Endothelial cell of umbilical vein (primary cell): ENCODE measurements around the gene TBC1D8. TPM values are rescaled to one million over a fixed set of nuclear protein-coding genes. Genes with fewer than 3 reads are reported as not detected.

Experiments used
- BruUV-seq: library from RNA; stranded (reverse); fragments of 400-500 nt; replicated peaks from 2 replicates; lab custom pipeline; 2021; lab: Mats Ljungman, UMichigan
- CTCF ChIA-PET: fragments of 300-600, 350-600 bp; sonication (Branson Sonifier 250); formaldehyde crosslinking; loops from one replicate; lab custom pipeline; 2021; ENCODE audit warnings: antibody characterized with exemption, inconsistent platforms; lab: Charles Lee
- POLR2A ChIA-PET: fragments of 300-600, 350-600 bp; sonication (Branson Sonifier 250); formaldehyde crosslinking; loops from one replicate; lab custom pipeline; 2021; ENCODE audit warnings: antibody characterized with exemption, inconsistent platforms; lab: Charles Lee
- DNase-seq: peaks from one replicate; pipeline ENCODE4 v3.0.0-alpha.2; 2011; ENCODE audit warnings: low read depth, low spot score
- FAIRE-seq: peaks from 2 replicates; lab custom pipeline; 2011; peaks lifted over from hg19 to GRCh38; lab: Jason Lieb, UNC
- H2AFZ ChIP-seq: 2 replicates; pipeline ENCODE4 v1.6.0; 2012; ENCODE audit warnings: low read depth, low read length, control low read depth, inconsistent platforms
- H3K27ac ChIP-seq: 2 replicates; pipeline ENCODE4 v1.5.1; 2011; ENCODE audit warnings: low read depth, mild to moderate bottlenecking, control low read depth, low read length, moderate library complexity; ENCODE audit not compliant: insufficient read depth
- H3K27me3 ChIP-seq, 2 experiments: 2 replicates each; pipeline versions ENCODE4 v1.6.0 to v1.6.1; 2011; ENCODE audit warnings: low read length in 2 of 2, mixed read lengths in 1 of 2; ENCODE audit not compliant: control insufficient read depth in 2 of 2, insufficient read depth in 2 of 2
- H3K36me3 ChIP-seq, 2 experiments: 2 replicates in 1 of 2; 3 replicates in 1 of 2; pipeline ENCODE4 v1.5.1; 2011; ENCODE audit warnings: low read length in 2 of 2, mild to moderate bottlenecking in 1 of 2, moderate library complexity in 1 of 2; ENCODE audit not compliant: control insufficient read depth in 2 of 2, insufficient read depth in 2 of 2; ENCODE audit errors: extremely low read depth in 1 of 2
- H3K4me1 ChIP-seq: 3 replicates; pipeline ENCODE4 v1.5.1; 2011; ENCODE audit warnings: mild to moderate bottlenecking, low read length; ENCODE audit not compliant: control insufficient read depth, insufficient read depth; ENCODE audit errors: extremely low read depth
- H3K4me2 ChIP-seq: 2 replicates; pipeline ENCODE4 v1.6.1; 2011; ENCODE audit warnings: low read length, control low read depth, mixed read lengths; ENCODE audit not compliant: insufficient read depth
- H3K4me3 ChIP-seq, 3 experiments: fragments of 200-600 bp in 1 of 3; sonication (generic), shearing (Covaris generic) in 1 of 3; replicated peaks in 1 of 3; 2 replicates each; pipeline ENCODE4 v1.5.1; 2011 to 2016; ENCODE audit warnings: control low read depth in 3 of 3, low read length in 3 of 3, mild to moderate bottlenecking in 2 of 3, inconsistent platforms in 1 of 3, low read depth in 1 of 3, moderate library complexity in 1 of 3; ENCODE audit not compliant: insufficient read depth in 1 of 3
- H3K79me2 ChIP-seq: 2 replicates; pipeline ENCODE4 v1.6.0; 2012; ENCODE audit warnings: low read length, inconsistent platforms; ENCODE audit not compliant: control insufficient read depth, insufficient read depth
- H3K9ac ChIP-seq: replicated peaks from 2 replicates; pipeline ENCODE3; 2011; ENCODE audit warnings: low read length, control low read depth; ENCODE audit not compliant: insufficient read depth; ENCODE audit errors: extremely low read depth
- H3K9me1 ChIP-seq: replicated peaks from 3 replicates; pipeline ENCODE4 v1.6.0; 2011; ENCODE audit warnings: mild to moderate bottlenecking, low read length; ENCODE audit not compliant: control insufficient read depth, insufficient read depth; ENCODE audit errors: extremely low read depth
- H3K9me3 ChIP-seq: replicated peaks from 2 replicates; pipeline ENCODE4 v1.5.1; 2012; ENCODE audit warnings: low read length, inconsistent platforms; ENCODE audit not compliant: control insufficient read depth, insufficient read depth
- H4K20me1 ChIP-seq: replicated peaks from 2 replicates; pipeline ENCODE3; 2011; ENCODE audit warnings: mild to moderate bottlenecking, low read length; ENCODE audit not compliant: control insufficient read depth, insufficient read depth; ENCODE audit errors: extremely low read depth
- CTCF ChIP-seq, 2 donors: IDR thresholded peaks; 1 replicate in 1 of 2; 2 replicates in 1 of 2; pipeline ENCODE4 v1.5.1; 2011; ENCODE audit warnings: low read length in 2 of 2, mild to moderate bottlenecking in 2 of 2, moderate library complexity in 2 of 2, control low read depth in 1 of 2, inconsistent platforms in 1 of 2, low read depth in 1 of 2; ENCODE audit not compliant: insufficient read depth in 1 of 2; ENCODE audit errors: extremely low read depth in 1 of 2
- EZH2 ChIP-seq: IDR thresholded peaks from 2 replicates; pipeline ENCODE4 v1.6.1; 2012; ENCODE audit warnings: borderline replicate concordance, low read depth, mild to moderate bottlenecking, moderate library complexity, low read length, inconsistent platforms; ENCODE audit not compliant: severe bottlenecking
- FOS ChIP-seq: IDR thresholded peaks from 2 replicates; pipeline ENCODE4 v1.6.1; 2011; ENCODE audit warnings: mild to moderate bottlenecking, low read length, moderate library complexity, borderline replicate concordance; ENCODE audit not compliant: insufficient read depth
- GATA2 ChIP-seq: IDR thresholded peaks from 2 replicates; pipeline ENCODE4 v1.7.0; 2011; ENCODE audit warnings: low read depth, mild to moderate bottlenecking, moderate library complexity, mixed read lengths, low read length; ENCODE audit not compliant: insufficient read length, insufficient read depth
- JUN ChIP-seq: IDR thresholded peaks from 2 replicates; pipeline ENCODE4 v1.6.1; 2011; ENCODE audit warnings: borderline replicate concordance, low read depth; ENCODE audit not compliant: insufficient read length, insufficient read depth
- MAX ChIP-seq: IDR thresholded peaks from 2 replicates; pipeline ENCODE4 v1.6.1; 2011; ENCODE audit not compliant: insufficient read depth, insufficient read length
- MYC ChIP-seq: IDR thresholded peaks from one replicate; pipeline ENCODE4 v1.6.1; 2011; ENCODE audit warnings: mild to moderate bottlenecking, low read depth, low read length
- POLR2A ChIP-seq: IDR thresholded peaks from 2 replicates; pipeline ENCODE4 v1.6.1; 2012; ENCODE audit warnings: low read depth, mild to moderate bottlenecking, control low read depth, low read length
- POLR2AphosphoS5 ChIP-seq: IDR thresholded peaks from 2 replicates; pipeline ENCODE4 v1.6.1; 2012; ENCODE audit warnings: low read depth, mild to moderate bottlenecking, control low read depth, low read length, moderate library complexity; ENCODE audit not compliant: insufficient read depth
- dilution Hi-C: fragments of 300-500 bp; cut with MboI; formaldehyde crosslinking; loops from one replicate; pipeline ENCODE4 v1.15.0; 2019; ENCODE audit warnings: low sequenced_read_pairs; ENCODE audit not compliant: extremely low pct_ligation_motif_present
- intact Hi-C: fragments of 100-400 bp; cut with micrococcal nuclease; formaldehyde crosslinking; loops from one replicate; pipeline ENCODE4 v1.10.0; 2022
- polyA plus RNA-seq, 4 experiments: library from polyadenylated mRNA; depleted of rRNA in 3 of 4; stranded (reverse) in 3 of 4; unstranded in 1 of 4; fragments of >200 nt; gene quantifications; 2 replicates each; pipeline versions ENCODE4 v1.2.1 to v1.2.3, GENCODE V29; 2011 to 2012; ENCODE audit warnings: missing spikeins in 1 of 4
- total RNA-seq: library from RNA; stranded (reverse); gene quantifications from 2 replicates; pipeline ENCODE4 v1.2.3, GENCODE V29; 2021

TBC1D8 gene
- total and polyA plus RNA-seq, 2 donors (not counting 3 experiments of a cell fraction or from before 2014, with no cell fraction given) = 28.5 to 32.1 TPM

- Histone ChIP-seq H3K27me3 (no peaks in the 10 kb centered on the region), H3K9me3 (no peaks in the 10 kb centered on the region), H2AFZ (no peak overlapping the region), H3K27ac (no peak overlapping the region), H3K4me2 (no peak overlapping the region), H3K9ac (no peak overlapping the region), H4K20me1 (no peaks in the 10 kb centered on the region), H3K36me3 (peaks cover 3 to 19% of the 10 kb centered on the region in 2 experiments), H3K79me2 (no peaks in the 10 kb centered on the region), H3K4me3 (no peak overlapping the region), H3K9me1 (no peaks in the 10 kb centered on the region), H3K4me1 (peaks cover 14% of the 10 kb centered on the region)
- dilution Hi-C loops = no loop called here
- FAIRE-seq (no peak), DNase-seq (no peak)
- no peak for TF ChIP-seq POLR2AphosphoS5
- TF ChIP-seq JUN = no peak
- no peak for TF ChIP-seq CTCF (IDR thresholded peaks at IDR 0.05; ENCODE audit: extremely low read depth in 1 of 2, insufficient read depth in 1 of 2, low read depth in 1 of 2, low read length in 2 of 2)
- TF ChIP-seq FOS = no peak
- TF ChIP-seq MYC = no peak
- ChIA-PET CTCF (interaction anchor here (1.1 to 2.0 kb wide), 4 partner anchors 36 to 377 kb away, joined by 3 to 27 read pairs (median 6); no protein-coding TSS in a partner anchor), POLR2A (no interaction called here)
- intact Hi-C loops = loop anchor here (10.0 kb wide), 1 partner anchor 558 kb away; no protein-coding TSS in a partner anchor
- no TSS peak for BruUV-seq
Observed at GRCh38 chr2:100983201-100983600, 168.0 kb downstream of the TBC1D8 start.

GRCh38 chr2:100982431-100982861 is 168.7 kb downstream of the TBC1D8 start:
- Histone ChIP-seq H3K9ac (no peak overlapping the region), H3K4me1 (peaks cover 18% of the 10 kb centered on the region), H3K4me3 (no peak overlapping the region), H3K27ac (no peak overlapping the region), H3K27me3 (no peaks in the 10 kb centered on the region), H3K36me3 (peaks cover 3 to 16% of the 10 kb centered on the region in 2 experiments), H3K9me1 (no peaks in the 10 kb centered on the region), H3K79me2 (no peaks in the 10 kb centered on the region), H3K9me3 (no peaks in the 10 kb centered on the region), H2AFZ (no peak overlapping the region), H3K4me2 (no peak overlapping the region), H4K20me1 (no peaks in the 10 kb centered on the region)
- DNase-seq = no peak
- CTCF ChIA-PET = interaction anchor here (0.5 to 2.0 kb wide), 5 partner anchors 35 to 1350 kb away, joined by 3 to 27 read pairs (median 4); no protein-coding TSS in a partner anchor
- BruUV-seq = no TSS peak
- POLR2A ChIA-PET = no interaction called here
- FAIRE-seq = no peak
- dilution Hi-C loops (no loop called here), intact Hi-C loops (loop anchor here (10.0 kb wide), 1 partner anchor 558 kb away; no protein-coding TSS in a partner anchor)
- TF ChIP-seq CTCF (IDR thresholded peaks at IDR 0.05; ENCODE audit: extremely low read depth in 1 of 2, insufficient read depth in 1 of 2, low read depth in 1 of 2, low read length in 2 of 2) = no peak
- no peak for TF ChIP-seq MAX
- no peak for TF ChIP-seq FOS
- no peak for TF ChIP-seq MYC
- no peak for TF ChIP-seq EZH2
- no peak for TF ChIP-seq POLR2A
- TF ChIP-seq GATA2 = no peak
- TF ChIP-seq JUN = no peak
- no peak for TF ChIP-seq POLR2AphosphoS5
